PFSK-1 (cell line): ENCODE measurements around the gene KREMEN2.

ENCODE experiments used
- FOXP2 ChIP-seq: optimal IDR thresholded peaks from 2 replicates; pipeline ENCODE3; 2011; ENCODE audit warnings: borderline replicate concordance, control low read depth, inconsistent platforms; ENCODE audit not compliant: insufficient read depth; ENCODE audit errors: extremely low read length, extremely low read depth
- REST ChIP-seq, 2 experiments: IDR thresholded peaks; 2 replicates each; pipeline versions ENCODE4 v1.6.1 to v1.8.0; 2011 to 2012; ENCODE audit warnings: low read depth in 2 of 2, low read length in 2 of 2, control low read depth in 1 of 2, inconsistent platforms in 1 of 2, mild to moderate bottlenecking in 1 of 2, moderate library complexity in 1 of 2; ENCODE audit not compliant: insufficient read depth in 1 of 2

GRCh38 chr16:2926650-2926999, 37.5 kb upstream of the KREMEN2 start:
- TF ChIP-seq REST (IDR thresholded peaks at IDR 0.05; ENCODE audit: insufficient read depth in 1 of 2, low read depth in 2 of 2, low read length in 2 of 2) (no peak), FOXP2 (no peak)
